ENCODE results near the gene ALCAM.
A peak's percentile ranks its signal among the peaks of the same experiment; 100 is the strongest.

ALCAM gene

GRCh38 chr3:105356396-105356795, 10.3 kb upstream of the ALCAM start:
- no peaks in the 10 kb centered on the region for H3K9me3 ChIP-seq (ENCODE audit: control insufficient read depth in 2 of 2, low read length in 2 of 2)
- H3K4me1 ChIP-seq (ENCODE audit: control insufficient read depth, insufficient read depth, low read length), result no peaks in the 10 kb centered on the region
- H3K36me3 ChIP-seq (ENCODE audit: control insufficient read depth in 2 of 2, insufficient read depth in 2 of 2, low read length in 2 of 2), result no peaks in the 10 kb centered on the region
- H3K27ac ChIP-seq (ENCODE audit: low read length), result no peak overlapping the region
- H3K27me3 ChIP-seq (ENCODE audit: control insufficient read depth in 1 of 2, insufficient read depth in 2 of 2, low read length in 2 of 2), result peaks cover 2 to 10% of the 10 kb centered on the region in 2 donors
- no peak overlapping the region for H3K9ac ChIP-seq (ENCODE audit: low read length in 2 of 2)
- H3K4me3 ChIP-seq (ENCODE audit: low read length in 2 of 2), result no peak overlapping the region

- Histone ChIP-seq H3K4me3 (ENCODE audit: low read length in 2 of 2) (no peak overlapping the region), H3K4me1 (ENCODE audit: control insufficient read depth, insufficient read depth, low read length) (no peaks in the 10 kb centered on the region), H3K36me3 (ENCODE audit: control insufficient read depth in 2 of 2, insufficient read depth in 2 of 2, low read length in 2 of 2) (no peaks in the 10 kb centered on the region), H3K27me3 (ENCODE audit: control insufficient read depth in 1 of 2, insufficient read depth in 2 of 2, low read length in 2 of 2) (peaks cover 2 to 10% of the 10 kb centered on the region in 2 donors), H3K9ac (ENCODE audit: low read length in 2 of 2) (no peak overlapping the region), H3K27ac (ENCODE audit: low read length) (no peak overlapping the region), H3K9me3 (ENCODE audit: control insufficient read depth in 2 of 2, low read length in 2 of 2) (no peaks in the 10 kb centered on the region)
These were observed 9.7 kb upstream of the ALCAM start for GRCh38 chr3:105356988-105357387.

- Histone ChIP-seq H3K4me3 (ENCODE audit: low read length in 2 of 2) (no peak overlapping the region), H3K9me3 (ENCODE audit: control insufficient read depth in 2 of 2, low read length in 2 of 2) (no peaks in the 10 kb centered on the region), H3K36me3 (ENCODE audit: control insufficient read depth in 2 of 2, insufficient read depth in 2 of 2, low read length in 2 of 2) (no peaks in the 10 kb centered on the region), H3K4me1 (ENCODE audit: control insufficient read depth, insufficient read depth, low read length) (no peaks in the 10 kb centered on the region), H3K27ac (ENCODE audit: low read length) (no peak overlapping the region), H3K9ac (ENCODE audit: low read length in 2 of 2) (no peak overlapping the region), H3K27me3 (ENCODE audit: control insufficient read depth in 1 of 2, insufficient read depth in 2 of 2, low read length in 2 of 2) (peaks cover 0 to 2% of the 10 kb centered on the region in 2 donors)
These were observed 7.5 kb upstream of the ALCAM start for GRCh38 chr3:105359098-105359762.

GRCh38 chr3:105360003-105360402, 6.7 kb upstream of the ALCAM start:
- Histone ChIP-seq H3K27ac (ENCODE audit: low read length) (no peak overlapping the region), H3K27me3 (ENCODE audit: control insufficient read depth in 1 of 2, insufficient read depth in 2 of 2, low read length in 2 of 2) (no peaks in the 10 kb centered on the region), H3K36me3 (ENCODE audit: control insufficient read depth in 2 of 2, insufficient read depth in 2 of 2, low read length in 2 of 2) (no peaks in the 10 kb centered on the region), H3K4me3 (ENCODE audit: low read length in 2 of 2) (no peak overlapping the region), H3K9ac (ENCODE audit: low read length in 2 of 2) (no peak overlapping the region), H3K4me1 (ENCODE audit: control insufficient read depth, insufficient read depth, low read length) (no peaks in the 10 kb centered on the region), H3K9me3 (ENCODE audit: control insufficient read depth in 2 of 2, low read length in 2 of 2) (no peaks in the 10 kb centered on the region)

- no peaks in the 10 kb centered on the region for H3K27me3 ChIP-seq (ENCODE audit: control insufficient read depth in 1 of 2, insufficient read depth in 2 of 2, low read length in 2 of 2)
- no peak overlapping the region for H3K27ac ChIP-seq (ENCODE audit: low read length)
- no peak overlapping the region for H3K4me3 ChIP-seq (ENCODE audit: low read length in 2 of 2)
- no peaks in the 10 kb centered on the region for H3K36me3 ChIP-seq (ENCODE audit: control insufficient read depth in 2 of 2, insufficient read depth in 2 of 2, low read length in 2 of 2)
- no peak overlapping the region for H3K9ac ChIP-seq (ENCODE audit: low read length in 2 of 2)
- H3K4me1 ChIP-seq (ENCODE audit: control insufficient read depth, insufficient read depth, low read length), result peaks cover 4% of the 10 kb centered on the region
- no peaks in the 10 kb centered on the region for H3K9me3 ChIP-seq (ENCODE audit: control insufficient read depth in 2 of 2, low read length in 2 of 2)
These were observed 4.6 kb upstream of the ALCAM start for GRCh38 chr3:105362021-105362665.

GRCh38 chr3:105364128-105364527, 2.6 kb upstream of the ALCAM start:
- peaks cover 0 to 4% of the 10 kb centered on the region in 2 donors for H3K27me3 ChIP-seq (ENCODE audit: control insufficient read depth in 1 of 2, insufficient read depth in 2 of 2, low read length in 2 of 2)
- no peaks in the 10 kb centered on the region for H3K9me3 ChIP-seq (ENCODE audit: control insufficient read depth in 2 of 2, low read length in 2 of 2)
- H3K36me3 ChIP-seq (ENCODE audit: control insufficient read depth in 2 of 2, insufficient read depth in 2 of 2, low read length in 2 of 2), result no peaks in the 10 kb centered on the region
- H3K4me3 ChIP-seq (ENCODE audit: low read length in 2 of 2), result no peak overlapping the region
- no peak overlapping the region for H3K27ac ChIP-seq (ENCODE audit: low read length)
- no peak overlapping the region for H3K9ac ChIP-seq (ENCODE audit: low read length in 2 of 2)
- peaks cover 11% of the 10 kb centered on the region for H3K4me1 ChIP-seq (ENCODE audit: control insufficient read depth, insufficient read depth, low read length)

- Histone ChIP-seq H3K9ac (ENCODE audit: low read length in 2 of 2) (no peak overlapping the region), H3K36me3 (ENCODE audit: control insufficient read depth in 2 of 2, insufficient read depth in 2 of 2, low read length in 2 of 2) (no peaks in the 10 kb centered on the region), H3K27ac (ENCODE audit: low read length) (no peak overlapping the region), H3K9me3 (ENCODE audit: control insufficient read depth in 2 of 2, low read length in 2 of 2) (no peaks in the 10 kb centered on the region), H3K4me3 (ENCODE audit: low read length in 2 of 2) (peak overlapping the region in 1 of 2 donors; percentile 87), H3K4me1 (ENCODE audit: control insufficient read depth, insufficient read depth, low read length) (peaks cover 11% of the 10 kb centered on the region), H3K27me3 (ENCODE audit: control insufficient read depth in 1 of 2, insufficient read depth in 2 of 2, low read length in 2 of 2) (peaks cover 0 to 4% of the 10 kb centered on the region in 2 donors)
These were observed 1.7 kb upstream of the ALCAM start for GRCh38 chr3:105365081-105365390.

- Histone ChIP-seq H3K36me3 (ENCODE audit: control insufficient read depth in 2 of 2, insufficient read depth in 2 of 2, low read length in 2 of 2) (no peaks in the 10 kb centered on the region), H3K9me3 (ENCODE audit: control insufficient read depth in 2 of 2, low read length in 2 of 2) (no peaks in the 10 kb centered on the region), H3K9ac (ENCODE audit: low read length in 2 of 2) (peak overlapping the region; percentile 52 to 67), H3K4me3 (ENCODE audit: low read length in 2 of 2) (peak overlapping the region; percentile 87 to 94), H3K27ac (ENCODE audit: low read length) (peak overlapping the region; percentile 6), H3K4me1 (ENCODE audit: control insufficient read depth, insufficient read depth, low read length) (peaks cover 11% of the 10 kb centered on the region), H3K27me3 (ENCODE audit: control insufficient read depth in 1 of 2, insufficient read depth in 2 of 2, low read length in 2 of 2) (peaks cover 0 to 4% of the 10 kb centered on the region in 2 donors)
These were observed 1.1 kb upstream of the ALCAM start for GRCh38 chr3:105365391-105366325.

- peak overlapping the region; percentile 65 for H3K27ac ChIP-seq (ENCODE audit: low read length)
- peaks cover 11% of the 10 kb centered on the region for H3K4me1 ChIP-seq (ENCODE audit: control insufficient read depth, insufficient read depth, low read length)
- peaks cover 0 to 4% of the 10 kb centered on the region in 2 donors for H3K27me3 ChIP-seq (ENCODE audit: control insufficient read depth in 1 of 2, insufficient read depth in 2 of 2, low read length in 2 of 2)
- peak overlapping the region; percentile 61 to 87 for H3K9ac ChIP-seq (ENCODE audit: low read length in 2 of 2)
- peak overlapping the region; percentile 87 to 94 for H3K4me3 ChIP-seq (ENCODE audit: low read length in 2 of 2)
- H3K36me3 ChIP-seq (ENCODE audit: control insufficient read depth in 2 of 2, insufficient read depth in 2 of 2, low read length in 2 of 2), result no peaks in the 10 kb centered on the region
- H3K9me3 ChIP-seq (ENCODE audit: control insufficient read depth in 2 of 2, low read length in 2 of 2), result no peaks in the 10 kb centered on the region
These were observed 325 bp downstream of the ALCAM start for GRCh38 chr3:105367063-105367405.

- Histone ChIP-seq H3K9ac (ENCODE audit: low read length in 2 of 2) (peak overlapping the region; percentile 61 to 87), H3K27ac (ENCODE audit: low read length) (peak overlapping the region; percentile 65), H3K9me3 (ENCODE audit: control insufficient read depth in 2 of 2, low read length in 2 of 2) (no peaks in the 10 kb centered on the region), H3K27me3 (ENCODE audit: control insufficient read depth in 1 of 2, insufficient read depth in 2 of 2, low read length in 2 of 2) (peaks cover 0 to 4% of the 10 kb centered on the region in 2 donors), H3K4me1 (ENCODE audit: control insufficient read depth, insufficient read depth, low read length) (peaks cover 11% of the 10 kb centered on the region), H3K4me3 (ENCODE audit: low read length in 2 of 2) (peak overlapping the region; percentile 87 to 94), H3K36me3 (ENCODE audit: control insufficient read depth in 2 of 2, insufficient read depth in 2 of 2, low read length in 2 of 2) (no peaks in the 10 kb centered on the region)
These were observed 901 bp downstream of the ALCAM start for GRCh38 chr3:105367406-105368213.
